Keratinocyte (primary cell): Measurements from ENCODE around the gene IPO13. TPM values are rescaled to one million over a fixed set of nuclear protein-coding genes. Genes with fewer than 3 reads are reported as not detected.

ENCODE experiments used
- DNase-seq: peaks from one replicate; pipeline ENCODE4 v3.0.0-alpha.2; 2011; ENCODE audit warnings: low read depth, missing footprints, low spot score
- FAIRE-seq: peaks from 2 replicates; lab custom pipeline; 2011; peaks lifted over from hg19 to GRCh38; lab: Jason Lieb, UNC
- H2AFZ ChIP-seq: 2 replicates; pipeline ENCODE4 v1.6.0; 2012; ENCODE audit warnings: low read length, control low read depth, inconsistent platforms; ENCODE audit not compliant: control insufficient read depth
- H3K27ac ChIP-seq: 2 replicates; pipeline ENCODE4 v1.5.1; 2011; ENCODE audit warnings: low read length; ENCODE audit not compliant: control insufficient read depth, insufficient read depth
- H3K27me3 ChIP-seq: 3 replicates; pipeline ENCODE4 v1.6.0; 2011; ENCODE audit warnings: low read length; ENCODE audit not compliant: control insufficient read depth, insufficient read depth; ENCODE audit errors: extremely low read depth
- H3K36me3 ChIP-seq, 2 experiments: 2 replicates in 1 of 2; 3 replicates in 1 of 2; pipeline ENCODE4 v1.5.1; 2011; ENCODE audit warnings: low read length in 2 of 2, mild to moderate bottlenecking in 1 of 2; ENCODE audit not compliant: control insufficient read depth in 2 of 2, insufficient read depth in 2 of 2; ENCODE audit errors: extremely low read depth in 1 of 2
- H3K4me1 ChIP-seq: 3 replicates; pipeline ENCODE4 v1.5.1; 2011; ENCODE audit warnings: low read length; ENCODE audit not compliant: control insufficient read depth, insufficient read depth; ENCODE audit errors: extremely low read depth
- H3K4me2 ChIP-seq: 3 replicates; pipeline ENCODE4 v1.6.0; 2011; ENCODE audit warnings: low read depth, low read length; ENCODE audit not compliant: control insufficient read depth, insufficient read depth; ENCODE audit errors: extremely low read depth
- H3K4me3 ChIP-seq, 3 experiments: fragments of 200-600 bp in 1 of 3; sonication (generic) in 1 of 3; 2 replicates in 2 of 3; 3 replicates in 1 of 3; pipeline ENCODE4 v1.5.1; 2011 to 2016; ENCODE audit warnings: low read length in 3 of 3, mild to moderate bottlenecking in 3 of 3, control low read depth in 2 of 3, inconsistent platforms in 1 of 3, low read depth in 1 of 3, mixed read lengths in 1 of 3, mixed run types in 1 of 3, moderate library complexity in 1 of 3; ENCODE audit not compliant: control insufficient read depth in 2 of 3, insufficient read depth in 2 of 3; ENCODE audit errors: extremely low read depth in 1 of 3
- H3K79me2 ChIP-seq: 2 replicates; pipeline ENCODE4 v1.6.0; 2012; ENCODE audit warnings: low read length; ENCODE audit not compliant: control insufficient read depth, insufficient read depth
- H3K9ac ChIP-seq: 3 replicates; pipeline ENCODE4 v1.6.0; 2011; ENCODE audit warnings: low read length; ENCODE audit not compliant: control insufficient read depth, insufficient read depth; ENCODE audit errors: extremely low read depth
- H3K9me1 ChIP-seq: 3 replicates; pipeline ENCODE4 v1.6.0; 2011; ENCODE audit warnings: low read length; ENCODE audit not compliant: control insufficient read depth, insufficient read depth; ENCODE audit errors: extremely low read depth
- H3K9me3 ChIP-seq: 2 replicates; pipeline ENCODE4 v1.5.1; 2012; ENCODE audit warnings: low read depth, low read length; ENCODE audit not compliant: control insufficient read depth
- H4K20me1 ChIP-seq: 3 replicates; pipeline ENCODE4 v1.6.0; 2011; ENCODE audit warnings: low read length; ENCODE audit not compliant: control insufficient read depth, insufficient read depth; ENCODE audit errors: extremely low read depth
- EZH2 ChIP-seq: IDR thresholded peaks from one replicate; pipeline ENCODE4 v1.6.1; 2012; ENCODE audit warnings: inconsistent platforms, mild to moderate bottlenecking, low read length, moderate library complexity
- dilution Hi-C: fragments of 300-500 bp; cut with MboI; formaldehyde crosslinking; loops from one replicate; pipeline ENCODE4 v1.7.0; 2020; ENCODE audit warnings: low sequenced_read_pairs; ENCODE audit not compliant: extremely low pct_ligation_motif_present
- polyA plus RNA-seq, 5 experiments: library from polyadenylated mRNA; depleted of rRNA in 3 of 5; stranded (reverse) in 3 of 5; stranded (forward) in 1 of 5; unstranded in 1 of 5; fragments of >200 nt; gene quantifications; 1 replicate in 1 of 5; 2 replicates in 3 of 5; 3 replicates in 1 of 5; pipeline versions ENCODE4 v1.2.1 to v1.2.3, GENCODE V29; 2011 to 2012; ENCODE audit warnings: missing spikeins in 2 of 5, low read depth in 1 of 5, low replicate concordance in 1 of 5
- TF ChIP-seq, protein P1 (sequence below), 3 experiments: IDR thresholded peaks in 1 of 3; conservative IDR thresholded peaks in 1 of 3; optimal IDR thresholded peaks in 1 of 3; 2 replicates in 2 of 3; 3 replicates in 1 of 3; pipeline versions ENCODE3 to v1.5.1; 2011; ENCODE audit warnings: low read length in 3 of 3, mild to moderate bottlenecking in 3 of 3, moderate library complexity in 2 of 3, control low read depth in 1 of 3, inconsistent platforms in 1 of 3; ENCODE audit not compliant: insufficient read depth in 2 of 3; ENCODE audit errors: extremely low read depth in 1 of 3

The IPO13 gene
- polyA plus RNA-seq, 1 donor (not counting 4 experiments of a cell fraction or from before 2014, with no cell fraction given): 20.7 TPM

DNA sequence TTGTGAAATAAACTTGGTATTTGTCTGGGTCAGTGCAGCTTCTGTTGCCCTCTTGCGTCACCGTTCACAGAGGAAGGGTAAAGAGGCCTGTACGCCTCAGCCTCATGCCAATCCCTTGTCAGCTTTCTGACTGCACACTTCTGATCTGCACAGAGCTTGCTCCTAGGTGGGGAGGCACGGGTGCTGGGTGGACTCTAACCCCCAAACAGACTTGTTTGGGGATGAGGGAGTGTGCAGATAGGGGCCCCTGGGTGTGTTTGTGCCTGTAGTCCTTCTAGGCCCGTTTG lies 31.5 kb downstream of the IPO13 start:
- dilution Hi-C loops: no loop called here
- no peaks in the 10 kb centered on the region for H3K9me1 ChIP-seq
- peaks cover 59% of the 10 kb centered on the region for H3K79me2 ChIP-seq
- peak overlapping the region in 1 of 3 experiments; percentile 62 for H3K4me3 ChIP-seq
- H2AFZ ChIP-seq: no peak overlapping the region
- no peaks in the 10 kb centered on the region for H3K9me3 ChIP-seq
- peaks cover 24 to 27% of the 10 kb centered on the region in 2 experiments for H3K36me3 ChIP-seq
- no peaks in the 10 kb centered on the region for H3K27me3 ChIP-seq
- H3K4me2 ChIP-seq: peak overlapping the region; percentile 80
- no peak overlapping the region for H3K27ac ChIP-seq
- FAIRE-seq (no peak), DNase-seq (no peak)
- no peaks in the 10 kb centered on the region for H4K20me1 ChIP-seq
- H3K9ac ChIP-seq: peak overlapping the region; percentile 70
- peaks cover 46% of the 10 kb centered on the region for H3K4me1 ChIP-seq
- no peak for TF ChIP-seq EZH2
- TF ChIP-seq, protein P1, sequence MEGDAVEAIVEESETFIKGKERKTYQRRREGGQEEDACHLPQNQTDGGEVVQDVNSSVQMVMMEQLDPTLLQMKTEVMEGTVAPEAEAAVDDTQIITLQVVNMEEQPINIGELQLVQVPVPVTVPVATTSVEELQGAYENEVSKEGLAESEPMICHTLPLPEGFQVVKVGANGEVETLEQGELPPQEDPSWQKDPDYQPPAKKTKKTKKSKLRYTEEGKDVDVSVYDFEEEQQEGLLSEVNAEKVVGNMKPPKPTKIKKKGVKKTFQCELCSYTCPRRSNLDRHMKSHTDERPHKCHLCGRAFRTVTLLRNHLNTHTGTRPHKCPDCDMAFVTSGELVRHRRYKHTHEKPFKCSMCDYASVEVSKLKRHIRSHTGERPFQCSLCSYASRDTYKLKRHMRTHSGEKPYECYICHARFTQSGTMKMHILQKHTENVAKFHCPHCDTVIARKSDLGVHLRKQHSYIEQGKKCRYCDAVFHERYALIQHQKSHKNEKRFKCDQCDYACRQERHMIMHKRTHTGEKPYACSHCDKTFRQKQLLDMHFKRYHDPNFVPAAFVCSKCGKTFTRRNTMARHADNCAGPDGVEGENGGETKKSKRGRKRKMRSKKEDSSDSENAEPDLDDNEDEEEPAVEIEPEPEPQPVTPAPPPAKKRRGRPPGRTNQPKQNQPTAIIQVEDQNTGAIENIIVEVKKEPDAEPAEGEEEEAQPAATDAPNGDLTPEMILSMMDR (optimal IDR thresholded peaks at IDR 0.05 in 1 of 3, IDR thresholded peaks at IDR 0.05 in 1 of 3, conservative IDR thresholded peaks at IDR 0.05 in 1 of 3; ENCODE audit: extremely low read depth in 1 of 3, insufficient read depth in 2 of 3, low read length in 3 of 3): no peak

DNA sequence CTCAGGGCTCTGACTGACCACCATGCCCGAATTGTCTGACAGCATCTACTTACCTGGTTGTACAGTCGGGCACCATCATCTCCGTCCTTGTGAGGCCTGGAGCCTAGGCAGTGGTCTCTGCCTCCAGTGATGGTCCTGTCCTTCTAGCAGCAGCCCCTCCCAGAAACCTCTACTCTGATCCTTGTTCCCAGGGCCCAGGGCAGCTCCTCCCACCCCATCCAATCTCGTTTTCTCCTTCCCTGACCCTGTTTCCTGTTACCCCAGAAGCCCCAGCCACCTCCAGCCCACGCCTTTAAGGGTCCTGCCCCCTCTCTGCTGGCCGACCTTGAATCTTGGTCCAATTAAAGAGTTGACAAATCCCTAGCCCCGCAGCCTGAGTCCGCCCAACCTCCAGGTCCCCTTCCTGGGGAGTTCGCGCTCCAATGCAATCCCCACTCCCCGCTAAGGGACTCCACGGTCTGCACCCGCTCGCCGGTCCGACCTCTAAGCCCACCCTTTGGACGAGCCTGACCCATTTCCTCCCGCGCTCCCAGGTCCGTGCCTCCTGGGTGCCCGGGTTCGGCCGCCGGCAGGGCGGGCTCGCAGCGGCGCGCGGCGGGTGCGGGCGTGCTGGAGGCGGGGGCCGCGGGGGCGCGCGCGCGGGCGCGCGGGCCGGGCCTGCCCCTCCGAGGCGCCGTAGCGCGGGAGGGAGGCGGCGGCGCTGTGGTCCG lies 32.0 kb downstream of the IPO13 start, which contains the start of gene B4GALT2:
Gene B4GALT2 (plus strand): TSS at position 660 of the 710 bp plus-strand sequence. CDS start 1,951 bp downstream, outside the sequence.
- H3K36me3 ChIP-seq: peaks cover 23 to 28% of the 10 kb centered on the region in 2 experiments
- peak within 1 kb of the TSS; percentile 83 for H3K4me2 ChIP-seq
- peak within 1 kb of the TSS; percentile 51 to 74 (median 73) for H3K4me3 ChIP-seq
- H3K9me3 ChIP-seq: no peaks in the 10 kb centered on the region
- H3K4me1 ChIP-seq: peaks cover 46% of the 10 kb centered on the region
- dilution Hi-C loops: no loop called here
- FAIRE-seq (no peak), DNase-seq (no peak)
- no peaks in the 10 kb centered on the region for H3K9me1 ChIP-seq
- H2AFZ ChIP-seq: peak within 1 kb of the TSS; percentile 10
- no peaks in the 10 kb centered on the region for H3K27me3 ChIP-seq
- peak within 1 kb of the TSS; percentile 92 for H3K27ac ChIP-seq
- TF ChIP-seq, protein P1 (optimal IDR thresholded peaks at IDR 0.05 in 1 of 3, IDR thresholded peaks at IDR 0.05 in 1 of 3, conservative IDR thresholded peaks at IDR 0.05 in 1 of 3; ENCODE audit: extremely low read depth in 1 of 3, insufficient read depth in 2 of 3, low read length in 3 of 3): no peak
- no peak for TF ChIP-seq EZH2
- H4K20me1 ChIP-seq: no peaks in the 10 kb centered on the region
- peaks cover 63% of the 10 kb centered on the region for H3K79me2 ChIP-seq
- peak within 1 kb of the TSS; percentile 94 for H3K9ac ChIP-seq
